Gastroesophageal sphincter (tissue), 4 donors: ENCODE measurements around the gene LRIT2. TPM values are rescaled to one million over a fixed set of nuclear protein-coding genes. Genes with fewer than 3 reads are reported as not detected.

ENCODE experiments used
- ATAC-seq: fragments of 150-250 bp; one replicate; pipeline ENCODE4 v1.9.1; 2016; ENCODE audit warnings: mild to moderate bottlenecking, moderate library complexity
- H3K27ac ChIP-seq, 4 donors: fragments of 200-600 bp; sonication (generic) in 3 of 4; 1 replicate in 3 of 4; 2 replicates in 1 of 4; pipeline ENCODE4 v1.5.1; 2016 to 2019
- H3K27me3 ChIP-seq: fragments of 200-600 bp; sonication (generic); one replicate; pipeline ENCODE4 v1.5.1; 2019
- H3K36me3 ChIP-seq, 2 donors: fragments of 200-600 bp; sonication (generic); one replicate each; pipeline ENCODE4 v1.5.1; 2019; ENCODE audit warnings: control low read depth in 1 of 2
- H3K4me1 ChIP-seq, 3 donors: fragments of 200-600 bp; sonication (generic); 1 replicate in 2 of 3; 2 replicates in 1 of 3; pipeline ENCODE4 v1.5.1; 2016 to 2019; ENCODE audit warnings: control low read depth in 2 of 3
- H3K4me3 ChIP-seq, 2 donors: fragments of 200-600 bp; sonication (generic); one replicate each; pipeline ENCODE4 v1.5.1; 2019; ENCODE audit warnings: mild to moderate bottlenecking in 1 of 2, moderate library complexity in 1 of 2
- H3K9me3 ChIP-seq, 3 donors: fragments of 200-600 bp; sonication (generic); one replicate each; pipeline ENCODE4 v1.5.1; 2017 to 2019; ENCODE audit warnings: control low read depth in 2 of 3
- CTCF ChIP-seq, 4 experiments: fragments of 200-600 bp in 2 of 4; fragments of 450-650 bp in 2 of 4; sonication (generic) in 1 of 4; IDR thresholded peaks; one replicate each; pipeline ENCODE4 v1.5.1; 2017 to 2019; ENCODE audit warnings: antibody characterized with exemption in 4 of 4, mild to moderate bottlenecking in 2 of 4, moderate library complexity in 2 of 4
- EP300 ChIP-seq: sonication (generic); formaldehyde crosslinking; IDR thresholded peaks from one replicate; pipeline ENCODE4 v1.6.1; 2017; ENCODE audit warnings: antibody characterized with exemption, mild to moderate bottlenecking
- POLR2A ChIP-seq, 2 donors: fragments of 450-650 bp; IDR thresholded peaks; one replicate each; pipeline ENCODE4 v1.6.1; 2017; ENCODE audit warnings: antibody characterized with exemption in 2 of 2, mild to moderate bottlenecking in 2 of 2, moderate library complexity in 1 of 2
- POLR2AphosphoS5 ChIP-seq: sonication (generic); formaldehyde crosslinking; IDR thresholded peaks from one replicate; pipeline ENCODE4 v1.6.1; 2017; ENCODE audit warnings: antibody characterized with exemption
- WGBS, 2 donors: methylation state at CpG; one replicate each; pipeline ENCODE4 v1.1.5; 2018; ENCODE audit warnings: low coverage in 1 of 2; 5-methylcytosine and 5-hydroxymethylcytosine counted together
- total RNA-seq, 4 donors: library from RNA; depleted of rRNA; stranded (reverse); fragments of >200 nt; gene quantifications; one replicate each; pipeline ENCODE4 v1.1.0, GENCODE V29; 2016

The LRIT2 gene
- total RNA-seq, 4 donors from 2014 or later = not detected

- no peaks in the 10 kb centered on the region for H3K36me3 ChIP-seq
- TF ChIP-seq CTCF (IDR thresholded peaks at IDR 0.05) (peak in 1 of 4 experiments; percentile 39), POLR2AphosphoS5 (no peak)
- no peak for ATAC-seq
- peaks cover 48% of the 10 kb centered on the region for H3K27me3 ChIP-seq
- 17 to 29% methylated on average over 1 to 5 of the region's 8 CpGs for WGBS, 2 donors
- H3K27ac ChIP-seq = no peak overlapping the region
- H3K4me1 ChIP-seq = no peaks in the 10 kb centered on the region
- H3K9me3 ChIP-seq = no peaks in the 10 kb centered on the region
- no peak overlapping the region for H3K4me3 ChIP-seq
These were observed 20.1 kb downstream of the LRIT2 start for GRCh38 chr10:84205049-84205852.

GRCh38 chr10:84204610-84205009 is 20.7 kb downstream of the LRIT2 start:
- 92 to 93% methylated on average over 3 to 4 of the region's 4 CpGs for WGBS, 2 donors
- no peaks in the 10 kb centered on the region for H3K9me3 ChIP-seq

GRCh38 chr10:84204122-84204521 is 21.2 kb downstream of the LRIT2 start:
- Histone ChIP-seq H3K9me3 (no peaks in the 10 kb centered on the region), H3K36me3 (no peaks in the 10 kb centered on the region), H3K27me3 (peaks cover 48% of the 10 kb centered on the region), H3K4me3 (no peak overlapping the region), H3K4me1 (no peaks in the 10 kb centered on the region), H3K27ac (no peak overlapping the region)
- no peak for ATAC-seq
- no CpG with 5 or more reads among the region's 4 CpGs for WGBS, 2 donors
- TF ChIP-seq CTCF (IDR thresholded peaks at IDR 0.05) (no peak), EP300 (no peak), POLR2AphosphoS5 (no peak), POLR2A (IDR thresholded peaks at IDR 0.05) (no peak)

More at GRCh38 chr10:84204610-84205009, 20.7 kb downstream of the LRIT2 start:
- Histone ChIP-seq H3K36me3 (no peaks in the 10 kb centered on the region), H3K4me1 (no peaks in the 10 kb centered on the region), H3K27ac (no peak overlapping the region), H3K4me3 (no peak overlapping the region), H3K27me3 (peaks cover 48% of the 10 kb centered on the region)
- no peak for TF ChIP-seq CTCF (IDR thresholded peaks at IDR 0.05)
- no peak for TF ChIP-seq EP300
- no peak for TF ChIP-seq POLR2A (IDR thresholded peaks at IDR 0.05)
- TF ChIP-seq POLR2AphosphoS5 = no peak
- no peak for ATAC-seq

- no peak for ATAC-seq
- H3K36me3 ChIP-seq = no peaks in the 10 kb centered on the region
These were observed 23.0 kb downstream of the LRIT2 start for GRCh38 chr10:84202349-84202748.

More at GRCh38 chr10:84202349-84202748, 23.0 kb downstream of the LRIT2 start:
- Histone ChIP-seq H3K9me3 (no peaks in the 10 kb centered on the region), H3K27me3 (peaks cover 53% of the 10 kb centered on the region), H3K4me1 (no peaks in the 10 kb centered on the region), H3K27ac (no peak overlapping the region), H3K4me3 (no peak overlapping the region)
- TF ChIP-seq POLR2AphosphoS5 (no peak), POLR2A (IDR thresholded peaks at IDR 0.05) (no peak), CTCF (IDR thresholded peaks at IDR 0.05) (no peak), EP300 (no peak)
- WGBS, 2 donors = no CpG with 5 or more reads among the region's 5 CpGs
